DMS79 (cell line): Measurements from ENCODE around the gene CELSR1.

Source experiments
- DNase-seq: peaks from one replicate; lab custom pipeline; 2025; lab: John Stamatoyannopoulos, UW

Gene CELSR1

GRCh38 chr22:46374663-46375474 is 162.6 kb downstream of the CELSR1 start:
- no peak for DNase-seq

DNA sequence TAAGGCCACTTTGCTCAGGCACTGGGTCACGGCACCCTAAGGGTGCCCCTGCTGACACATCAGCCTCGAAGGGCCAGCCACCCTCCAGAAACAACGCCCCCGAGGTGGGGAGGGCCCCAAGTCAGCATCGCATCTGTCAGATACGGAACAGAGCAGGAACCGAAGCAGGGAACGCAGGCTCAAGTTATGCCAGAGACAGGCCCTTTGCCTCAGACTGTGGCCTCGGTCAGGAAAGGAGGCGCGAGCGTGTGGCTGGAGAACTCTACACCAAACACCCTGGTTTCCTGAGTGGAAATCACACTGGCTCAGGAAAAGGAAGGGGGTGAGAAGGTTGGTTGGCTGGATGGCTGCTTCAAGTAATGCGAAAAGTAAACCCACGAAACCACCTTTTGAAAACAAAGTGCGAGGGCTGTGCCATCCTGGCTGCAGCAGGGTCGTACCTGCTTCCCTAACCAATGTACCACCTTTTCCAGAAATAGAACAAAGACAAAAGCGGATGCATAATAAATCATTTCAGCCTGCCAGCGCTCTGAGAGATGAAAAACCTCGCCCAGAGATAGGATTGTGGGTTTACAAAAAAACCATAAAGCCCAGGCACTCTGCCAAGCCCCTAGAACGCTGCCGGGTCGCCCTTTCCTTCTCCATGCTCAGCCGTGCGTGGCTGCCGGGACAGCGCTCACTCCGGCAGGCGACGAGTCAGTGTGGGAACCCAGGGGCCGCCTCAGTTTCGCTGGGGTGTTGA is 163.3 kb downstream of the CELSR1 start:
- DNase-seq: peak; percentile 69

DNA sequence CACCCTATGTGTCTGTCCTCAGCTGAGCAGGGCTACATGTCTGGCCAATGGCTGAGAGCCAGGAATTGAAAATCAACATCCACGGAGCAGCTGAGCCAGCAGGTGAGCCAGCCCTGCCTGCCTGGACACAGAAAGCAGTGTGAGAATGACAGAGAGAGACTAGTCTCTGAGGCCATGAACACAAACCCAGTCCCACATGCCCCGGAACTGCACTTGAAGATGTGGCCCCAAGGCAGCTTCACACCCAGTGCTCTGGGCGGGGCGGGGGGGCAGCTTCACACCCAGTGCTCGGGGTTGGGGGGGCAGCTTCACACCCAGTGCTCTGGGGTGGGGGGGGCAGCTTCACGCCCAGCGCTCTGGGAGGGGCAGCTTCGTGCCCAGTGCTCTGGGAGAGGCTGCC is 164.3 kb downstream of the CELSR1 start:
- DNase-seq: no peak

- DNase-seq: no peak
Measured at GRCh38 chr22:46372686-46373085, 164.7 kb downstream of the CELSR1 start.

DNA sequence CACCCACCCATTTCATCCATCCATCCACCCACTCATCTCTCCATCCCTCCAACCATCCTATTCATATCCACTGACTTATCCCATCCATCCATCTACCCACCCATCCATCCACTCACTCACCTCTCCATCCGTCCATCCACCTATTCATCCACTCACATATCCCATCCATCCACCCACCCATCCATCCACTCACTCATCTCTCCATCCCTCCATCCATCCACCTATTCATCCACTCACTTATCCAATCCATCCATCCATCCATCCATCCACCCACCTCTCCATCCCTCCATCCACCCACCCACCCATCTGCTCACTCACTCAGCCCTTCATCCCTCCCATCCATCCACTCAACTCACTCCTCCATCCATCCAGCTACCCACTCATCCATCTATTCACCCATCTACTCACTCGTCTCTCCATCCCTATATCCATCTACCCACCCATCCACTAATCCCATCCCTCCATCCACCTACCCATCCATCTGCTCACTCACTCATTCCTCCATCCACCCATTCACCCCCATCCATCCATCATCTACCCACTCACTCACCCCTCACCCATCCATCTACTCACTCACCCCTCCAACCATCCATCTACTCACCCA is 165.7 kb downstream of the CELSR1 start:
- DNase-seq: no peak

- no peak for DNase-seq
Measured at GRCh38 chr22:46370584-46371291, 166.7 kb downstream of the CELSR1 start.

- DNase-seq: no peak
Measured at GRCh38 chr22:46369716-46370583, 167.5 kb downstream of the CELSR1 start.

GRCh38 chr22:46368871-46369715 is 168.3 kb downstream of the CELSR1 start:
- no peak for DNase-seq

GRCh38 chr22:46368422-46368821 is 169.0 kb downstream of the CELSR1 start:
- DNase-seq: no peak

GRCh38 chr22:46367707-46368191 is 169.7 kb downstream of the CELSR1 start:
- DNase-seq: peak; percentile 3

DNA sequence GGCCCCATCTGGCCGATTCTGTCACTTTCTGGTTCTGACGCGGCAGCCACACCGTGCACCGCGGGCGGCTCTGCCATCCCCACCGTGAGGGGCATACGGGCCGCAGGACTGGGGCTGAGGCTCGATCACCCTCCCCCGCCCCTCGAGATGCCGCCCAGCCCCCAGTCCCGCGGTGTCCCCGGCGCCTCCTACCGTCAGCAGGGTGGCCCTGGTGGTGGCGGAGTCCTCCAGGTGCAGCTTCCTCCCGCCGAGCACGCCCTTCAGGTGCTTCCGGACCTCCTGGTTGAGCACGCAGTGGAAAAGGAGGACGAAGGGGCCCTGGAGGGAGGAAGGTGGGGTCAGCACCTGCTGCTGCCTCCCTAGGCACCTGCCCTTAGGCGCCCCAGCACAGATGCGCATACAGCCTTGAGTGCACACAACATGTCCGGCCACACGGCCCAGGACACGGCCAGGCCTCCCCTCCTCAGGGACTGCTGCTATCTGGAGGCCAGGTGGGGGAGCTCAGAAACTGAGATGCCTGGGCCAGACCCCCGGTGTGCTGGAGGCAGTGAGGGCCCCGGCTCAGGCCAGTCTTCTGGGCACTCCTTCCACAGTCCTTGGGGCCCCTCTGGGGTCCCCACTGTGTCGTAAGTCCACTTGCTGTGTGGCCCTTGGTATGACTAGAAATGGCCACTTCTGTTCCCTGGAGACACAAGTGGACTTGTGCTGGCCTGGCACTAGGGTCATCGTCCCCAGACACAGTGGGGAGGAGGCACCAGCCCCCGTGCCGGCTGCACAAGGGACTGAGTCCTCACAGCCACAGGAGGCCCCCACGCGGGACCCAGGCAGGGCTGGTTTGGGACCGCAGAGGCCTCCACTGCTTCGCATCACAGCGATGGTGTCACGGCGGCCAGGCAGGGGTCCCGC is 170.4 kb downstream of the CELSR1 start:
- DNase-seq: no peak

- no peak for DNase-seq
Measured at GRCh38 chr22:46366327-46366731, 171.1 kb downstream of the CELSR1 start.

- no peak for DNase-seq
Measured at GRCh38 chr22:46365166-46365624, 172.2 kb downstream of the CELSR1 start.

GRCh38 chr22:46364341-46365165 is 172.9 kb downstream of the CELSR1 start:
- no peak for DNase-seq

DNA sequence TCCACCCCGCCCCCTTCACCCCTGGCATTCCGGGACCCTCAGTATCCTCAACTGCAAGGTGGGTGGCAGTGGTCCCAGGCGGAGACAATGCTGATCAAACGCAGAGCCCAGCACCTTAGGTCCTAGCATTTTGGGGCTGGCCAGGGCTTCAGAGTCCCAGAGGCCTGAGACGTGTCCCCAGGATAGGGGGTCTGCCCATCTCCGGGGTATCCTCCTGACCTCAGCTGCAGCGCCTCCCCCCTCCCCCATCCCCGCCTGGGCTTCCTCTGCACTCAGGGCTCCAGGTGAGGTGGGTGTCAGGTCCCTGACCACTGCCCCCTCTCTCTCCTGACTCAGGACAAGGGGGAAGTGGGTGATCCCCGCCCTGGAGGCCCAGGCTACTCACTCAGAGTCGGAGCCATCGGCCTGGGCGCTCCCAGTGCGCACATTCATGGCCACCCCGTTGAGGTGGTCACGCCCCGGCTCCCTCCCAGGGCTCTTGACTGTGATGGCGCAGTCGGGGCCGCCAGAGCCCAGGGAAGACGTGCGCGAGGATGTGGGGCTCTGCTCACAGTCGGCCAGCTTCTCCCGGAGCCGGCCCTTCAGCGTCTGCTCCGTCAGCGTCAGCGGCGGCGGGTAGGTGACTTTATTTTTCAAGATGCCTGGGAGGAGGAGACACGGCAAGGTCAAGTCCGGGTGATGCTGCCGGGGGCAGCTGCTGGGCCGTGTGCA is 173.7 kb downstream of the CELSR1 start:
- no peak for DNase-seq

DNA sequence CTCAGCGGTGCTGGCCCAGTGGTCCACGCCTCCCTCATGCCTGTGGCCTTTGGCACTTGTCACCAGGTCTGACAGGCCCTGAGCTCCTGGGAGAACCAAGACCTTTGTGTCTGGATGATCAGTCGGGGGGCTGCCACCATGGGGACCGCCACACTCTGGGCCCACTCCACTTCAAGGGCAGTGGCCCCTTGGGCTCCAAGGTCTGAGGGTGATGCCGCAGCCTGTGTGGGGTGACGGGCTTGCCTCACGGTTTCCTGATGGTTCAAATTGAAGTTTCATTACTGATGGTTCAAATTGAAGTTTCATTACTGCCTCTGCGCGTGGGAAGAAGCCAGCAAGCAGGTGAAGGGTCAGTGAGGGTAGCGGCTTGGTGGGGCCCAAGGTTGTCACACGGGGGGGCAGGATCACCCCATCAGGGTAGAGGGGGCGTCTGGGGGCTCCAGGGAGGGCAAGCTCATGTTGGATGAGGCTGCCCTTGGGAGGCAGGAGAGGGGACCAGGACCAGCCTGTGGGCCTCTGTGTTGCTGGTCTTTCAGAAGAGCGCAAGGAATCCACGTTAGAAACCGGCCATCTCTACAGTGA is 174.4 kb downstream of the CELSR1 start:
- no peak for DNase-seq
